ENCODE measurements around the gene SAMD9. TPM values are rescaled to one million over a fixed set of nuclear protein-coding genes. Genes with fewer than 3 reads are reported as not detected.

Gene SAMD9
- polyA plus RNA-seq, 3 donors: 2.9 to 14.7 (median 7.2) TPM

DNA sequence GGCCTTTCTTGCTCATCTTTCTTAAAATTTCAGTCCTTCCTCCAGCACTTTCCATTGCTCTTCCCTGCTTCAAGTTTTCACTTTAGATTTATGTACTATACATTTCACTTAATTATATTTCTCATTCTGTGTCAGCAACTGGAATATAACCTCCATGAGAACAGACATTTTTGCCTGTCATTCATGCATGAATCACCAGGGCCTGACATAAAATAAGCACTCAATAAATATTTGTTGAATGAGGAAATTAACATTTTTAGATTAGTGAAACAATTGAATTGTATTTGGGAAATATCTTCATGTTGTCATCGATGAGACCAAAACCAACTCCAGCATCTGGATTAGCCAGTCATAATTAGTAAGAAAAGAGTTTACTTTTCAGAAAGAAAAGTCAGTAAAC lies 24.3 kb upstream of the SAMD9 start:
- H3K79me2 ChIP-seq (ENCODE audit: insufficient read depth, low read length): peaks cover 19% of the 10 kb centered on the region
- H3K27ac ChIP-seq (ENCODE audit: low read depth in 1 of 2, low read length in 2 of 2): no peak overlapping the region
- TF ChIP-seq, protein P1, sequence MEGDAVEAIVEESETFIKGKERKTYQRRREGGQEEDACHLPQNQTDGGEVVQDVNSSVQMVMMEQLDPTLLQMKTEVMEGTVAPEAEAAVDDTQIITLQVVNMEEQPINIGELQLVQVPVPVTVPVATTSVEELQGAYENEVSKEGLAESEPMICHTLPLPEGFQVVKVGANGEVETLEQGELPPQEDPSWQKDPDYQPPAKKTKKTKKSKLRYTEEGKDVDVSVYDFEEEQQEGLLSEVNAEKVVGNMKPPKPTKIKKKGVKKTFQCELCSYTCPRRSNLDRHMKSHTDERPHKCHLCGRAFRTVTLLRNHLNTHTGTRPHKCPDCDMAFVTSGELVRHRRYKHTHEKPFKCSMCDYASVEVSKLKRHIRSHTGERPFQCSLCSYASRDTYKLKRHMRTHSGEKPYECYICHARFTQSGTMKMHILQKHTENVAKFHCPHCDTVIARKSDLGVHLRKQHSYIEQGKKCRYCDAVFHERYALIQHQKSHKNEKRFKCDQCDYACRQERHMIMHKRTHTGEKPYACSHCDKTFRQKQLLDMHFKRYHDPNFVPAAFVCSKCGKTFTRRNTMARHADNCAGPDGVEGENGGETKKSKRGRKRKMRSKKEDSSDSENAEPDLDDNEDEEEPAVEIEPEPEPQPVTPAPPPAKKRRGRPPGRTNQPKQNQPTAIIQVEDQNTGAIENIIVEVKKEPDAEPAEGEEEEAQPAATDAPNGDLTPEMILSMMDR (IDR thresholded peaks at IDR 0.05): no peak
- H3K27ac Mint-ChIP-seq: no peak overlapping the region
- no peak overlapping the region for H3K4me2 ChIP-seq (replicated peaks; ENCODE audit: extremely low read depth, low read length, poor library complexity, severe bottlenecking)
- H3K4me3 Mint-ChIP-seq: no peak overlapping the region
- H3K9me3 Mint-ChIP-seq: peaks cover 0 to 8% (median 2%) of the 10 kb centered on the region in 7 donors
- DNase-seq: no peak
- H3K36me3 ChIP-seq (replicated peaks in 1 of 2; ENCODE audit: control insufficient read depth in 1 of 2, insufficient read depth in 2 of 2, low read length in 2 of 2): peaks cover 67 to 77% of the 10 kb centered on the region in 2 donors
- H3K36me3 Mint-ChIP-seq: peaks cover 18 to 25% of the 10 kb centered on the region in 2 donors
- H3K27me3 Mint-ChIP-seq (ENCODE audit: low read depth in 3 of 3): no peaks in the 10 kb centered on the region
- H3K9me3 ChIP-seq (replicated peaks in 1 of 2; ENCODE audit: control insufficient read depth in 1 of 2, insufficient read depth in 1 of 2, low read length in 2 of 2): peaks cover 0 to 5% of the 10 kb centered on the region in 2 donors
- no CpG with 5 or more reads among the region's 1 CpG for WGBS (ENCODE audit: insufficient coverage)
- intact Hi-C loops (cut with micrococcal nuclease): no loop called here
- no peaks in the 10 kb centered on the region for H4K20me1 ChIP-seq (ENCODE audit: insufficient read depth, low read length)
- peaks cover 24 to 26% of the 10 kb centered on the region in 2 donors for H3K4me1 ChIP-seq (ENCODE audit: control insufficient read depth in 1 of 2, insufficient read depth in 2 of 2, low read length in 2 of 2)
- H3K27me3 ChIP-seq (ENCODE audit: control insufficient read depth in 2 of 2, insufficient read depth in 2 of 2, low read length in 2 of 2): no peaks in the 10 kb centered on the region
- H3K4me1 Mint-ChIP-seq: peaks cover 24% of the 10 kb centered on the region
- H3K4me3 ChIP-seq (replicated peaks in 1 of 3; ENCODE audit: low read depth in 2 of 3, low read length in 3 of 3): no peak overlapping the region
- no peak overlapping the region for H3K9ac ChIP-seq (ENCODE audit: insufficient read depth, low read length, poor library complexity, severe bottlenecking)
- H2AFZ ChIP-seq (ENCODE audit: insufficient read depth, low read depth, low read length, poor library complexity, severe bottlenecking): no peak overlapping the region

DNA sequence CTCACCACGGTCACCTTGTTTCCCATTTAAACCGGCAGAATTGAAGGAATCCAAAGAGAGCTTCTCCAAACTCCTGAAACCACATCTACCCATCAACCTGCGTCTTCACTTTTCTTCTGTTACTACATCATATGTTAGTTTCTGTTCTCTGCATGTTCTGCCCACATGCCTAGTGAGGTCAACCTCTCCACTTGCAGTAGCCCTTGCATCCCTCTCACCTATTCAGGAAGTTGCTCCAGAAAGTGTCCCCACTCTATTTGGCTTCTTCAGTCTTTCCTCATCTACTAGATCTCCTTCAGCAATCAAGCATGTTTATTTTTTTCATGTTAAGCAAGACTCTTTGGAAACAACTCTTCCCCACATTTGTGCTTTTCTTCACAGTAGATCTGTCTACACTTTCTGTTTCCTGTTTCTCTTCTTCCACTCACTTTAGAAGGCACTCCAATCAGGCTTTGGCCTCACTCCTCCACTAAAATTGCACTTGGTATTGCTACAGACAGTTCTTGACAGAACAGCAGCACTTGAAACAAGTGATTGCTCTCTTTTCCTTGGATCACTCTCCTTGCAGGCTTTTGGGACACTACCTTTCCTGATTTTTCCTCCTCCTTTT lies 22.9 kb upstream of the SAMD9 start:
- Mint-ChIP-seq H3K36me3 (peaks cover 29 to 38% of the 10 kb centered on the region in 2 donors), H3K9me3 (peaks cover under 1 to 16% (median 4%) of the 10 kb centered on the region in 7 donors), H3K27me3 (ENCODE audit: low read depth in 3 of 3) (no peaks in the 10 kb centered on the region), H3K27ac (no peak overlapping the region), H3K4me3 (no peak overlapping the region), H3K4me1 (peaks cover 10% of the 10 kb centered on the region)
- Histone ChIP-seq H3K4me3 (replicated peaks in 1 of 3; ENCODE audit: low read depth in 2 of 3, low read length in 3 of 3) (no peak overlapping the region), H3K9me3 (replicated peaks in 1 of 2; ENCODE audit: control insufficient read depth in 1 of 2, insufficient read depth in 1 of 2, low read length in 2 of 2) (peaks cover 0 to 17% of the 10 kb centered on the region in 2 donors), H4K20me1 (ENCODE audit: insufficient read depth, low read length) (no peaks in the 10 kb centered on the region), H3K36me3 (replicated peaks in 1 of 2; ENCODE audit: control insufficient read depth in 1 of 2, insufficient read depth in 2 of 2, low read length in 2 of 2) (peaks cover 81 to 92% of the 10 kb centered on the region in 2 donors), H3K4me1 (ENCODE audit: control insufficient read depth in 1 of 2, insufficient read depth in 2 of 2, low read length in 2 of 2) (peaks cover 9 to 12% of the 10 kb centered on the region in 2 donors), H3K27ac (ENCODE audit: low read depth in 1 of 2, low read length in 2 of 2) (peak overlapping the region in 1 of 2 donors; percentile 45), H2AFZ (ENCODE audit: insufficient read depth, low read depth, low read length, poor library complexity, severe bottlenecking) (no peak overlapping the region), H3K9ac (ENCODE audit: insufficient read depth, low read length, poor library complexity, severe bottlenecking) (no peak overlapping the region), H3K79me2 (ENCODE audit: insufficient read depth, low read length) (peaks cover 4% of the 10 kb centered on the region), H3K4me2 (replicated peaks; ENCODE audit: extremely low read depth, low read length, poor library complexity, severe bottlenecking) (no peak overlapping the region), H3K27me3 (ENCODE audit: control insufficient read depth in 2 of 2, insufficient read depth in 2 of 2, low read length in 2 of 2) (no peaks in the 10 kb centered on the region)
- TF ChIP-seq, protein P1 (IDR thresholded peaks at IDR 0.05): no peak
- intact Hi-C loops (cut with micrococcal nuclease): no loop called here
- no peak for DNase-seq
- WGBS (ENCODE audit: insufficient coverage): 100% methylated on average over 3 of the region's 3 CpGs

Data from CD14-positive monocyte (primary cell).